Activated CD8-positive, alpha-beta memory T cell treated with anti-CD3 and anti-CD28 coated beads, Interleukin-2, amount 50 U/mL, for 1 hour (primary cell): Measurements from ENCODE around the gene PRXL2A.
"Not testable (repeated sequence)": the region's sequence is repeated elsewhere in the genome, so short reads cannot be mapped to it uniquely, and the experiment has no call there.

Source experiments
- DNase-seq: peaks from one replicate; pipeline ENCODE4 v3.0.0-alpha.2; 2020; ENCODE audit errors: extremely low read depth

Gene PRXL2A

DNA sequence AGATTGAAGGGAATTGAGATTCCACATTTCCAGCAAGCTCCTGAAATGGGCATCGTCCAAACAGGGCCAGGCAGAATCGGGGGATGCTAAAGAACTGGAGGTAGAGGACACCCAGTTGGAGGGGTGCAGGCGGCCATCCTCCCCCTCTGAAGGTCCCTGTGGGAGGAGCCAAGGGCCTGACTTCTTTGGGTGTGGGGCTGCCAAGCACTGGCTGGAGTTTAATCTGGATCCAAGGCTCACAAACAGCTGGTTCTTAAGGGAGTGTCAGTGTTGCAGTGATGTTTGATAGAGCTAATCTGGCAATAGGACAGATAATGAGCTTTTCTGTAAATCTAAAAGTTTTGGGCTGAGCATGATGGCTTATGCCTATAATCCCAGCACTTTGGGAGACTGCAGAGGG lies 66.6 kb downstream of the PRXL2A start:
- no peak for DNase-seq

DNA sequence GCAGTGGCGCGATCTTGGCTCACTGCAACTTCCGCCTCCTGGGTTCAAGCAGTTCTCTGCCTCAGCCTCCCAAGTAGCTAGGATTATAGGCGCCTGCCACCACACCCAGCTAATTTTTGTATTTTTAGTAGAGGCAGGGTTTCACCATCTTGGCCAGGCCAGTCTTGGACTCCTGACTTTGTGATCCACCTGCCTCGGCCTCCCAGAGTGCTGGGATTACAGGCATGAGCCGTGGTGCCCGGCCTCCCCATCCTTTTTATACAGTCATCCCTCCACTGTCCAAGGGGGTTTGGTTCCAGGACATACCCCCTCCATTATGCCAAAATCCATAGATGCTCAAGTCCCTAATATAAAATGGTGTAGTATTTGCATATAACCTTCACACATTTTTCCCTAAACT lies 67.3 kb downstream of the PRXL2A start:
- not testable (repeated sequence) for DNase-seq

DNA sequence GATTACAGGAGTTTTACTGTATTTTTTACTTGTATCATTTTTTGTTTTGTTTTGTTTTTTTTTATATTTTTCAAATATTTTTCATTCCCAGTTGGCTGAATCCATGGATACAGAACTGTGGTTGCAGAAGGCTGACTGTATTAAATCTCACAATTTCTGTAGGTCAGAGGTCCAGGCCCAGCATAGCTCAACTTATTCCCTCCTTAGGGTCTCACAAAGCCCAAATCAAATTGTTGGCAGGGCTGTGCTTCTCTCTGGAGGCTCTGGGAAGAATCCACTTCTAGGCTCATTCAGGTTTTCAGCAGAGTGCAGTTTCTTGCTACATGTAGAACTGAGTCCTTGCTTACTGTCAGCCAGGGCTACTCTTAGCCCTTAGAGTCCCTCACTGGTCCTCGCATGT lies 68.3 kb downstream of the PRXL2A start:
- no peak for DNase-seq

- DNase-seq = no peak
These were observed 69.5 kb downstream of the PRXL2A start for GRCh38 chr10:80477813-80478212.

GRCh38 chr10:80480373-80480772 lies 72.0 kb downstream of the PRXL2A start:
- DNase-seq = not testable (repeated sequence)

DNA sequence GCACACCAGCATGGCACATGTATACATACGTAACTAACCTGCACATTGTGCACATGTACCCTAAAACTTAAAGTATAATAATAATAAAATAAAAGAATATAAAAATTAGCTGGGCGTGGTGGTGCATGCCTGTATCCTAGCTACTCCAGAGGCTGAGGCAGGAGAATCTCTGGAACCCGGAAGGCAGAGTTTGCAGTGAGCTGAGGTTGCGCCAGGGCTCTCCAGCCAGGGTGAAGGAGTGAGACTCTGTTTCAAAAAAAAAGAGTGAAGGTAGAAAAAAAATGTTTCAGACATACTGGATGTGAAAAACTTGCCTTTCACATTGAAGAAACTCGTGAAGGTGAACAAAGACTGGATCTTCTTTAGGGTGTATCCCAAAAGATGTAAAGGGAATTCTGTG lies 72.5 kb downstream of the PRXL2A start:
- DNase-seq = no peak

DNA sequence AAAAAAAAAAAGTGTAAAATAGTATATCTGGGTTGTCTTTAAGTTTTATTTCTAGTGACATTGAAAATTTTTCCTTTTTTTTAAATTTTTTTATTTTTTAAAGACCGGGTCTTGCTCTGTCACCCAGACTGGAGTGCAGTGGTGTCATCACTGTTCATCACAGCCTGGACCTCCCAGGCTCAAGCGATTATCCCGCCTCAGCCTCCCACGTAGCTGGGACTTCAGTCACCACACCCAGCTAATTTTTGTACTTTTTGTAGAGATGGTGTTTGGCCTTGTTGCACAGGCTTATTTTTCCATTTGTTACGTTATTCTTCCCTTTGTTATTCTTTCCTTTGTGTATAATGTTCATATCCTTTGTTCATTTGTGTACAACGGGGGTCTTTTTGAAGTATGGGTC lies 75.9 kb downstream of the PRXL2A start:
- no peak for DNase-seq

DNA sequence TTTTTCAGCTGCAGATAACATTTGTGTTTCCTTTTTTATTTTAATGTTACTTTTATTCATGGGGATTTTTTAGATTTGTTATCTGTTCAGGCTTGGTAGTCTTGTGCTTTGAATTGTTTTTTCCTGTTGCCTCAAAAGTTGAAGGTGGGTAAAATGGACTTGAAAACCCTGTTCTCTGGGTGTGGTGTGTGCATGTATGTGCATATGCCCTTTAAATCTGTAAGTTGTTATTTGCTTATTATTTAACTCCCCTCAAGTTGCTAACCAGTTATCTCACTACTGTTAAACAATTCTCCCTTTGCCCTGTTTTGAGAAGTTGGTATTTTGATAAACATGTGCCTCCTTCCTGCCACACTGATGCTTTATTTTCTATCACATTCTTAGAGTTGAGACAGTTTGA lies 76.3 kb downstream of the PRXL2A start:
- no peak for DNase-seq

DNA sequence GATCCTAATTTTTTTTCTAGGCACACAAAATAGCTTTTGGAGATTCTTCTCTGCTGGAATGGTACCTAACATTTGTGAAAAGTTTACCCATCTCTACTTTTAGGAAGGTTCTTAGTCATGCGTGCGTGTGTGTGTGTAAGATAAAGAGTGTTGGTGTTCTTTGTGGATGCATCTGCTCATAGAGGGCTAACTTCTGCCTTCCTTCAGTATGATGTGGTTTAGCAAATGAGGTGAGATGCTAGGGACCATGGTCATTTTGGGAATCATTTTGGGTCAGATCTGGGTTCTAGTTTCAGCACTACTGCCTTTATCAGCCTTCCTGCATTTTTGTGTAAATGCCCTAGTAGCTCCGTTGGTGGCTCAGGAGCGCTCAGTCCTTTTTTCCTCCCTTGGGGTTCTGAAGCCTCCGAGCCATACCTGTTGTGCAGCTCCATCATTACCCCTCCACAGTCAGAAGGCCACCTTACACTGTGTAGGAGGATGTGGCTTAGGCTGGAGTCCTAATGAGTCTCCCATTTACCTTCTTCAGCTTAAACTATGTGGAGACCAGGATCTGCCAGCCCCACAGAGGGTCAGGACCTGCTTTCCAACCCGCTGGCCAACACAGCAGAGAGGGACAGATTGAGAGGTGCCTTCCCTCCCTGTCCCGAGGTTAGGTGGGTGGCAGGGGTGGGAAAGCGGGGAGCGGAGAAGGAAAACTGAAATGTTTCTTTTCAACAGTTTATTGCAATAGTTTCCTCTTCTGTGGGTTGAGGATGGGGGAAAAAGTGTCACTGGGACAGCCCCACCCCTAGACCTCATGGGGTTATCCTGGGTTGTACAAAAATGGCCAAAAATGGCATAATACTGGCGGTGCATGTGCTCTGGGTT lies 77.0 kb downstream of the PRXL2A start:
- no peak for DNase-seq

DNA sequence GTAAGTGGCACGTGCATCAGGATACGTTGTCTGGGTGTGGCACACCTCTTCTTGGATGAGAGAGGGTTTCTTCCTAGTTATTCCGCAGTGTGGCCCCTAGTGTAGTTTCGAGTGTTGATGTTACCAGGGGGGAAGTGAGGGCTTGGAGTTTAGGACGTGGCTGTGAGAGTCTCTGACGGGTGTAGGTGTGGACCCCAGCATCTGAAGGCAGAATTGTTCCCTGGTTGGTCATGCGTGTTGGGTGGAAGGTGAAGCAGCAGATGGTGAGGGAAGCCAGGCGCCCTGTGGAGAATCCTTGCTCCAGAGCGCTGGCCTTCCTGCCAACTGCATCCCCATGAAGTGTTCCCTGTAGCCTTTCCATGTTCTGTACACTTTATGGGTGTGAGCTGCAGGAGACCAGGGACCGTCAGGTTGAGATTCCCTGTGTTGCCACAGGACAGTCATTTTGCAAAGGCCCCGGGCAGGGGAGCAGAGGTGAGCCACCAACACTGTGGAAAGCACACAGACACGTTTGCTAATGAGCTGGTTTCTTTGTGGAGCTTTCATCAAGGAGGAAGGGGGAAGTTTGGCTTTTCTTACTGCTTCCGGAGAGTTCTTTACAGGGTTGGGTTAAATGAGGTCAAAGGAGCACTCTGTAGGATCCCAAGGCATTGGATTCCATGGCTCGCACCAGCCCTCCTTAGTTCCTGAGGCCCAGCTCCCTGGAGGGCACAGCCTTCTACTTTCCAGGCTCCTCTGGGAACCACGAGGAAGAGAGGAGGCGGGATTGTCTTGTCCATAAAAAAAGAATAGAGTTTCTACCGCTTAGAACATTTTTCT lies 77.8 kb downstream of the PRXL2A start:
- no peak for DNase-seq
